ENCODE results near the gene MMP12.

Gene MMP12

GRCh38 chr11:102830001-102830727, 44.6 kb downstream of the MMP12 start:
- Histone ChIP-seq H3K27ac (no peak overlapping the region), H3K4me3 (no peak overlapping the region)
- DNase-seq (ENCODE audit: low spot score), result no peak
- no peak for TF ChIP-seq CTCF (IDR thresholded peaks at IDR 0.05)

GRCh38 chr11:102829316-102830000, 45.3 kb downstream of the MMP12 start:
- H3K27ac ChIP-seq, result no peak overlapping the region
- no peak for DNase-seq (ENCODE audit: low spot score)
- no peak overlapping the region for H3K4me3 ChIP-seq
- no peak for TF ChIP-seq CTCF (IDR thresholded peaks at IDR 0.05)

GRCh38 chr11:102824556-102824955, 50.2 kb downstream of the MMP12 start:
- H3K27ac ChIP-seq, result no peak overlapping the region
- TF ChIP-seq CTCF (IDR thresholded peaks at IDR 0.05), result no peak
- no peak overlapping the region for H3K4me3 ChIP-seq
- no peak for DNase-seq (ENCODE audit: low spot score)

- Histone ChIP-seq H3K4me3 (no peak overlapping the region), H3K27ac (no peak overlapping the region)
- no peak for DNase-seq (ENCODE audit: low spot score)
- TF ChIP-seq CTCF (IDR thresholded peaks at IDR 0.05), result no peak
Observed at GRCh38 chr11:102819491-102819890, 55.3 kb downstream of the MMP12 start.

GRCh38 chr11:102813484-102813883, 61.3 kb downstream of the MMP12 start:
- Histone ChIP-seq H3K27ac (no peak overlapping the region), H3K4me3 (no peak overlapping the region)
- no peak for DNase-seq (ENCODE audit: low spot score)
- no peak for TF ChIP-seq CTCF (IDR thresholded peaks at IDR 0.05)

Measured in coronary artery (tissue), 2 donors.